ENCODE results near the gene PLXNA4. TPM values are rescaled to one million over a fixed set of nuclear protein-coding genes. Genes with fewer than 3 reads are reported as not detected.

The PLXNA4 gene
- total RNA-seq, 4 donors from 2014 or later, result 1.1 to 2.8 (median 1.4) TPM

GRCh38 chr7:132564090-132564489, 12.2 kb downstream of the PLXNA4 start:
- Histone ChIP-seq H3K4me1 (no peaks in the 10 kb centered on the region), H3K27ac (no peak overlapping the region), H3K27me3 (peaks cover 27% of the 10 kb centered on the region), H3K36me3 (no peaks in the 10 kb centered on the region), H3K9me3 (no peaks in the 10 kb centered on the region), H3K4me3 (no peak overlapping the region)
- in situ Hi-C loops (cut with MboI; ENCODE audit: low pct_ligation_motif_present in 1 of 4, low pct_unique_long_range_greater_than_20kb in 1 of 4, low sequenced_read_pairs in 3 of 4) (no loop called here), intact Hi-C loops (cut with DNase I; ENCODE audit: low total_unique reads) (no loop called here)
- no peak for DNase-seq
- TF ChIP-seq POLR2A (IDR thresholded peaks at IDR 0.05) (no peak), EP300 (IDR thresholded peaks at IDR 0.05; ENCODE audit: low read depth) (no peak), POLR2AphosphoS5 (IDR thresholded peaks at IDR 0.05) (no peak), CTCF (IDR thresholded peaks at IDR 0.05) (no peak)
- 57 to 71% methylated on average over 1 of the region's 1 CpG for WGBS, 2 donors (ENCODE audit: low coverage in 1 of 2)

GRCh38 chr7:132562690-132563089, 13.6 kb downstream of the PLXNA4 start:
- intact Hi-C loops (cut with DNase I; ENCODE audit: low total_unique reads) (no loop called here), in situ Hi-C loops (cut with MboI; ENCODE audit: low pct_ligation_motif_present in 1 of 4, low pct_unique_long_range_greater_than_20kb in 1 of 4, low sequenced_read_pairs in 3 of 4) (no loop called here)
- H3K9me3 ChIP-seq, result no peaks in the 10 kb centered on the region
- H3K4me1 ChIP-seq, result no peaks in the 10 kb centered on the region
- no peak for TF ChIP-seq POLR2AphosphoS5 (IDR thresholded peaks at IDR 0.05)
- TF ChIP-seq POLR2A (IDR thresholded peaks at IDR 0.05), result no peak
- TF ChIP-seq CTCF (IDR thresholded peaks at IDR 0.05), result no peak
- no peak for TF ChIP-seq EP300 (IDR thresholded peaks at IDR 0.05; ENCODE audit: low read depth)
- DNase-seq, result no peak
- no peaks in the 10 kb centered on the region for H3K36me3 ChIP-seq
- 20 to 50% methylated on average over 1 of the region's 1 CpG for WGBS, 2 donors (ENCODE audit: low coverage in 1 of 2)
- no peak overlapping the region for H3K27ac ChIP-seq
- H3K4me3 ChIP-seq, result no peak overlapping the region
- H3K27me3 ChIP-seq, result peaks cover 22% of the 10 kb centered on the region

DNA sequence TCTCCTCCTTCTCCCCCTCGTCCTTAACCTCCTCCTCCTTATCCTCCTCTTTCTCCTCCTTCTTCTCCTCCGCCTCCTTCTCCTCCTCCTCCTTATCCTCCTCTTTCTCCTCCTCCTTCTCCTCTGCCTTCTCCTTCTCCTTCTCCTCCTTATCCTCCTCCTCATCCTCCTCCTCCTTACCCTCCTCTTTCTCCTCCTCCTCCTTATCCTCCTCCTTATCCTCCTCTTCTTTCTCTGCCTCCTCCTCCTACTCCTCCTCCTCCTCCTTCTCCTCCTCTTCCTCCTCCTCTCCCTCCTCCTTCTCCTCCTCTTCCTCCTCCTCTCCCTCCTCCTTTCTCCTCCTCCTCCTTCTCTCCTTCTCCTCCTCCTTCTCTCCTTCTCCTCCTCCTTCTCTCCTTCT, 14.5 kb downstream of the PLXNA4 start:
- TF ChIP-seq POLR2A (IDR thresholded peaks at IDR 0.05) (no peak), POLR2AphosphoS5 (IDR thresholded peaks at IDR 0.05) (no peak), EP300 (IDR thresholded peaks at IDR 0.05; ENCODE audit: low read depth) (no peak), CTCF (IDR thresholded peaks at IDR 0.05) (no peak)
- Histone ChIP-seq H3K27ac (no peak overlapping the region), H3K36me3 (no peaks in the 10 kb centered on the region), H3K9me3 (no peaks in the 10 kb centered on the region), H3K4me1 (no peaks in the 10 kb centered on the region), H3K4me3 (no peak overlapping the region), H3K27me3 (peaks cover 22% of the 10 kb centered on the region)
- no peak for DNase-seq
- intact Hi-C loops (cut with DNase I; ENCODE audit: low total_unique reads), result no loop called here
- in situ Hi-C loops (cut with MboI; ENCODE audit: low pct_ligation_motif_present in 1 of 4, low pct_unique_long_range_greater_than_20kb in 1 of 4, low sequenced_read_pairs in 3 of 4), result no loop called here
- 64 to 65% methylated on average over 2 of the region's 2 CpGs for WGBS, 2 donors (ENCODE audit: low coverage in 1 of 2)

- Histone ChIP-seq H3K4me3 (no peak overlapping the region), H3K36me3 (no peaks in the 10 kb centered on the region), H3K27me3 (peaks cover 16% of the 10 kb centered on the region), H3K27ac (no peak overlapping the region), H3K4me1 (no peaks in the 10 kb centered on the region), H3K9me3 (no peaks in the 10 kb centered on the region)
- 66 to 72% methylated on average over 6 to 8 of the region's 8 CpGs for WGBS, 2 donors (ENCODE audit: low coverage in 1 of 2)
- in situ Hi-C loops (cut with MboI; ENCODE audit: low pct_ligation_motif_present in 1 of 4, low pct_unique_long_range_greater_than_20kb in 1 of 4, low sequenced_read_pairs in 3 of 4), result no loop called here
- no peak for DNase-seq
- TF ChIP-seq EP300 (IDR thresholded peaks at IDR 0.05; ENCODE audit: low read depth), result no peak
- TF ChIP-seq CTCF (IDR thresholded peaks at IDR 0.05), result no peak
- no peak for TF ChIP-seq POLR2AphosphoS5 (IDR thresholded peaks at IDR 0.05)
- no peak for TF ChIP-seq POLR2A (IDR thresholded peaks at IDR 0.05)
- intact Hi-C loops (cut with DNase I; ENCODE audit: low total_unique reads), result no loop called here
Measured at GRCh38 chr7:132560825-132561529, 15.3 kb downstream of the PLXNA4 start.
